Epithelial cell of esophagus (primary cell): ENCODE measurements around the gene SLC31A2.
"Not testable (repeated sequence)": the region's sequence is repeated elsewhere in the genome, so short reads cannot be mapped to it uniquely, and the experiment has no call there.

ENCODE experiments used
- DNase-seq: peaks from one replicate; pipeline ENCODE4 v3.0.0; 2010; ENCODE audit warnings: low read depth
- H3K4me3 ChIP-seq: 2 replicates; pipeline ENCODE4 v1.5.1; 2011; ENCODE audit warnings: mild to moderate bottlenecking, low read length, control low read depth
- TF ChIP-seq, protein P1 (sequence below): IDR thresholded peaks from 2 replicates; pipeline ENCODE4 v1.5.1; 2011; ENCODE audit warnings: low read depth, mild to moderate bottlenecking, low read length, control low read depth, inconsistent platforms; ENCODE audit not compliant: insufficient read depth; ENCODE audit errors: missing control alignments

Gene SLC31A2, protein sequence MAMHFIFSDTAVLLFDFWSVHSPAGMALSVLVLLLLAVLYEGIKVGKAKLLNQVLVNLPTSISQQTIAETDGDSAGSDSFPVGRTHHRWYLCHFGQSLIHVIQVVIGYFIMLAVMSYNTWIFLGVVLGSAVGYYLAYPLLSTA

DNA sequence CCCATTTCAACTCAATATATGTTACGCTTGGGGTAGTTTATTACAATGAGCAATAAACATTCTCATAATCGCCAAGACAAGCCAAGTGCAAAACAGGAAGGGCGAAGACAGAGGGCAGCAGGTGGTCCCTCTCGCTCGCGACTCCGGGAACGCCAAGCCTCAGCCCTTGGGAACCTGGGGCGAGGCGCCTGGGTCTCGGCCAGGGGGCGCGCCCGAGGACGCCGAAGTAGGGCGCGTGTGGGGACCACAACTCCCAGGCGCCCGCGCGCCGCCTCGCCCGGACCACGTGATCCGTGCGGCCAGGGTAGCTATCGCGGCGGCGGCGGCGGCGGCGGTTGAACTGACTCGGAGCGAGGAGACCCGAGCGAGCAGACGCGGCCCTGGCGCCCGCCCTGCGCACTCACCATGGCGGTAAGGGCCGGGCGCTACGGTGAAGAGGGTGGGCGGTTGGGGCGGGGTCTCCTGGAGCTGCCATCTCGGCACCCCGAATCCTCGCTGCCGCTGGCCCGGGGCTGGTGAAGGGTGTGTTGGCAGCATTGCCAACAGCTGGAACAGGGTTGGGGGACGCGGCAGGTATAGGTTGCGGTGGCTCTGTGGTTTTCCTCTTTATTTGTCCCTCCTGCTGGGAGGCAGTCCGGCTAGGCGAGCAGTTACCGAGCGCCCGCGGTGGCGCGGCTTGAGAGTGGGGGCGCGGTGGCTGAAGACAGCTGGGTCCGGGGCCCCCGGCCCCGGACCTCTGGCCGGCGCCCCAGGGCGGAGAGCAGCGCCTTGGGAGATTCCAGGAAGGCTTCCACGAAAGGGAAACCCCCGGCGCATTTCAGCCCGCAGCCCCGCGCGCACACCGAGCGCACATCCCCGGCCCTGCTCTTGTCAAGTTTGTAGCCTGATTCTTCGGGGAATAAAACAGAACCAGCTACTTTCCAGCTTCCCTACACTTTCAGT, at the start of gene SLC31A2:
Gene SLC31A2 (plus strand): TSS at position 338 of the 942 bp plus-strand sequence. CDS start 68 bp downstream, at position 406.
- TF ChIP-seq, protein P1, sequence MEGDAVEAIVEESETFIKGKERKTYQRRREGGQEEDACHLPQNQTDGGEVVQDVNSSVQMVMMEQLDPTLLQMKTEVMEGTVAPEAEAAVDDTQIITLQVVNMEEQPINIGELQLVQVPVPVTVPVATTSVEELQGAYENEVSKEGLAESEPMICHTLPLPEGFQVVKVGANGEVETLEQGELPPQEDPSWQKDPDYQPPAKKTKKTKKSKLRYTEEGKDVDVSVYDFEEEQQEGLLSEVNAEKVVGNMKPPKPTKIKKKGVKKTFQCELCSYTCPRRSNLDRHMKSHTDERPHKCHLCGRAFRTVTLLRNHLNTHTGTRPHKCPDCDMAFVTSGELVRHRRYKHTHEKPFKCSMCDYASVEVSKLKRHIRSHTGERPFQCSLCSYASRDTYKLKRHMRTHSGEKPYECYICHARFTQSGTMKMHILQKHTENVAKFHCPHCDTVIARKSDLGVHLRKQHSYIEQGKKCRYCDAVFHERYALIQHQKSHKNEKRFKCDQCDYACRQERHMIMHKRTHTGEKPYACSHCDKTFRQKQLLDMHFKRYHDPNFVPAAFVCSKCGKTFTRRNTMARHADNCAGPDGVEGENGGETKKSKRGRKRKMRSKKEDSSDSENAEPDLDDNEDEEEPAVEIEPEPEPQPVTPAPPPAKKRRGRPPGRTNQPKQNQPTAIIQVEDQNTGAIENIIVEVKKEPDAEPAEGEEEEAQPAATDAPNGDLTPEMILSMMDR = peak; percentile 15

DNA sequence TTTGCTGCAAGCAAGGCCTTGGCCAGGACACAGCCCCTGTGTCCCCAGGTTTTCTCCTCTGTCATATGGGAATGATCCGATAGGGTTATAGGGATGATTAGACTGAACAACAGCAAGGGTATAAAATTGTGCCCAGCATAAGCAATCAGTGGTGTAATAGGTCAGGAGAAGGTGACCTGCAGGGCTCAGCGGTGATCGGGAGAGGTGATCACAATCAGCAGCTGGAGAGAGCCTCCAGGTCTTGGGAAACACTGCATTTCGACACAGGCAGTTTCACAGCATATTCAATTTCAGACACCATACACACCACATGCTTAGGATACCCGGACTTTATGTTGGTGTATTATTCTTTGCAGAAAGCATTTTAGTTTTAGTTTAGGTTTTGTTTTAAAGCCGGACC, 45.5 kb upstream of the SLC31A2 start:
- H3K4me3 ChIP-seq, DNase-seq: not testable (repeated sequence)

More for the DNA sequence above, at the start of gene SLC31A2:
- peak; percentile 90 for DNase-seq
- peak within 1 kb of the TSS; percentile 91 for H3K4me3 ChIP-seq

DNA sequence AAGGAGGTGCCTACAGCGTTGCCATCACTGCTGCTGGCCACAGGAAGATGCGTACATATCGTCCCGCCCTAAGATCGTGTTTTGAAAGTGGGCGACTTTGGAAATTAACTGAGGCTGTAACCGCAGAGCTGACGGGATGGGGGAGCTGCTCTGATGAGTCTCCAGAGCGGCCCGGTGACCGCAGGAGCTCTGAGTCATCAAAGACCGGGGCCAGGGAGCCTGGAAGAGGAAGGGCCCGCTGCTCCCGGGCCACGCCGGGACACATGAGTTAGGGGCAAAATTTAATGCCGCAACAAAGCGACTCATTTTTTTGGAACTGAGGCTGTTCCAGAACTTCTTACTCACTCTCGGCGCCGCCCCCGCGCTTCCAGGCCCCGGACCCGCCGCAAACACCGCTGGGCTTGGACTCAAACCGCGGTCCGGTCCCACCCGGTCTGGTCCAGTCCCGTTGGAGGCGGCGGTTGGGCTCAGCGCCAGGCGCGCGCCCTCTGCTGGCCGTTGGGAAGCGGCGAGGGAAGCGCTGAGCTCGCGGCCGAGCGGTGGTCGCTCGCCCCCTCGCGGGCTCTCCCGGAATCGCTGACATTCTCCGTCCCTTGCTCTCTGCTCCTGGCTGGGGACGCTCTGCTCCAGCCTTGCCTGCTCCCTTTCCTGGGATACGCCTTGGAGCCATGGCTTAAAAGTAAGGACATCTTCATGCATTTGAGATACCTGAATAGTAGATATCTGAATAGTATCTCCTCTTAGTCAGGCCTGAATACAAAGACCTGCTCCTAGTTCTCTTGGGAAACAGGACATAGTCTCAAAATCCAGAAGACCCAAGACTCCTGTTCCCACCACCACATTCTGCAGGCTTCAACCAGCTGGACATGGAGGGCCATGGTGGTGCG, 39.5 kb upstream of the SLC31A2 start:
- H3K4me3 ChIP-seq, DNase-seq: not testable (repeated sequence)

DNA sequence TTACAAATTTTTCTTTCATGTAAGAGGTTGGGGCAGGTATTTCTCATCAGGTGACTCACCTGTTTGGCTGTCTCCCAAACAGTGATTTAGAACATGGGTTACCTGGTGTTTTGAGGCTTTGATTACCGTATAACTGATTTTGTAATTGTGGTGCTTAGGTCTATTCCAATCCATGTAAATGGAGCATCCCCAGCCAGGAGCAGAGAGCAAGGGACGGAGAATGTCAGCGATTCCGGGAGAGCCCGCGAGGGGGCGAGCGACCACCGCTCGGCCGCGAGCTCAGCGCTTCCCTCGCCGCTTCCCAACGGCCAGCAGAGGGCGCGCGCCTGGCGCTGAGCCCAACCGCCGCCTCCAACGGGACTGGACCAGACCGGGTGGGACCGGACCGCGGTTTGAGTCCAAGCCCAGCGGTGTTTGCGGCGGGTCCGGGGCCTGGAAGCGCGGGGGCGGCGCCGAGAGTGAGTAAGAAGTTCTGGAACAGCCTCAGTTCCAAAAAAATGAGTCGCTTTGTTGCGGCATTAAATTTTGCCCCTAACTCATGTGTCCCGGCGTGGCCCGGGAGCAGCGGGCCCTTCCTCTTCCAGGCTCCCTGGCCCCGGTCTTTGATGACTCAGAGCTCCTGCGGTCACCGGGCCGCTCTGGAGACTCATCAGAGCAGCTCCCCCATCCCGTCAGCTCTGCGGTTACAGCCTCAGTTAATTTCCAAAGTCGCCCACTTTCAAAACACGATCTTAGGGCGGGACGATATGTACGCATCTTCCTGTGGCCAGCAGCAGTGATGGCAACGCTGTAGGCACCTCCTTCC, 37.9 kb upstream of the SLC31A2 start:
- not testable (repeated sequence) for H3K4me3 ChIP-seq
- DNase-seq = peak; percentile 91

DNA sequence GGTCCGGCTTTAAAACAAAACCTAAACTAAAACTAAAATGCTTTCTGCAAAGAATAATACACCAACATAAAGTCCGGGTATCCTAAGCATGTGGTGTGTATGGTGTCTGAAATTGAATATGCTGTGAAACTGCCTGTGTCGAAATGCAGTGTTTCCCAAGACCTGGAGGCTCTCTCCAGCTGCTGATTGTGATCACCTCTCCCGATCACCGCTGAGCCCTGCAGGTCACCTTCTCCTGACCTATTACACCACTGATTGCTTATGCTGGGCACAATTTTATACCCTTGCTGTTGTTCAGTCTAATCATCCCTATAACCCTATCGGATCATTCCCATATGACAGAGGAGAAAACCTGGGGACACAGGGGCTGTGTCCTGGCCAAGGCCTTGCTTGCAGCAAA, 32.0 kb upstream of the SLC31A2 start:
- not testable (repeated sequence) for DNase-seq

DNA sequence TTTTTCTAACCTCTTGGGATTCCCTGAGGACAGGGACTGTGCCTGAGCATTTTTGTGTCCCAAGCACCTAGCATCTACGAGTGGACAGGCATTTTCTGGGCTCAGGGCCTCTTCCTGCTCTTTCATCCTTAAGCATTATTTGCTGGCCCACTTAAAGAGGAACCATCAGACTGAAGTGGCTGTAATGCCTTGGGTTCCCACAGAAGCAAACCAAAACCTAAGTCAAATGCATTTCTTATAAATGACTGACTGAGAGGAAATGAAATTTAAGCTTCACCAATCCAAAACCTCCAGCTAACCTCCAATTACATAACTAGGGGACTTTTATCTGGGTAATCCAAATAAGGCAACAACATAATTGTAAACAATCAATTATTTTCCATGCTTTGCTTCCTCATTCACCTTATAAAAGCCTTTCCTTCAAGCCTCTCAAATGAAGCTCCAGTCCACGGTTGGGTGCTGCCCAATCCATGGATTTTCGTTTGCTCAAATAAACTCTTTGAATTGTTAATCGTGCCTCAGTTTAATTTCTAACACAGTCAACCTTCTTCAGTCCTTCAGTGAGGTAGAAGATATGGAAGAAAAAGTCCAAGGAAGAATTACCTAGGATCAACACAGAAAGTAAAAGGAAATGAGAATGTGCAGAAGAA, 25.3 kb upstream of the SLC31A2 start:
- H3K4me3 ChIP-seq = no peak overlapping the region
- DNase-seq = no peak

More for the DNA sequence above, 32.0 kb upstream of the SLC31A2 start:
- H3K4me3 ChIP-seq = not testable (repeated sequence)

DNA sequence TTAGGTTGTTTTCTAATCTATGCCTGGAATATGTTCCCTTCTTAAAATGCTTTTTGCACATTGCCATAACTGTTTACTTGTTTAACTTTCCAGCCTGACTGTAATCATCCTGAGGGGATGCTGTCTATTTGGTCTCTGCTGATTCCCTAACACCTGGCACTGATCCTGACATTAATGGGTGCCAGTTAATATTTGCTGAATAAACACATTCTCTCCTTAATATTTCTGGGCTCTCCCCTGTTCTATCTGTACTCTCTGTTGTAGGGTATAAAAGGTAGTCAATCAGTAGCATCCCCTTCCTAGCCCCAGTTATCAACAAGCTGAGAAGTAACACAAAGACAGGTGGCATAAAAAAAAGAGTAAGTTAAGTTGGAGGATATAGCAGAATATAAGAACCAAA, 21.3 kb upstream of the SLC31A2 start:
- DNase-seq = no peak
- H3K4me3 ChIP-seq = no peak overlapping the region
- TF ChIP-seq, protein P1 = no peak

More for the DNA sequence above, 25.3 kb upstream of the SLC31A2 start:
- TF ChIP-seq, protein P1 = no peak

DNA sequence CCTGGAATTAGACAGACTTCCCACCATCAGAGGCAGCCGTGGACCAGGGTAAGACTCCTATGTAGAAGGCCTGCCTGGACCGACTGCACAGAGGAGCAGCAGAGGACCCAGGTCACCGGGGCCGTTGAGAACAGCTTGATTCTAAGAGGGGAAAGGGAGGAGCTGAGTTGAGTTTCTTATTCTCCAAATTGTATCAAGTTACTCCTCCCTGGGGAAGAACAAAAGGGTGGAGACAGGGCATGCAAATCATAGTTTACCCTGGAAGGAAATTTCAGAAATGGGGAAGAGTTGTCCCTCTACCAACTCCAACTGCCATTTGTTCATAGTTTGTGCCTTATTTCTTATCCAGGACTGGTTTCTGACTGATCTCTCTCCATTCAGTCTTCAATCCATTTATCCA, 20.9 kb upstream of the SLC31A2 start:
- H3K4me3 ChIP-seq = no peak overlapping the region
- TF ChIP-seq, protein P1 = no peak
- DNase-seq = no peak
